Stimulated activated CD4-positive, alpha-beta T cell treated with anti-CD3 and anti-CD28 coated beads, Interleukin-4, amount 100 ng/mL, for 24 hours (primary cell): Measurements from ENCODE around the gene SLC7A10.

Source experiments
- DNase-seq: peaks from one replicate; pipeline ENCODE4 v3.0.0-alpha.2; 2020

Gene SLC7A10

GRCh38 chr19:33225458-33225926 lies at the start of gene SLC7A10:
TSS of gene SLC7A10 (minus strand) at chr19:33225850. CDS start at chr19:33225703, 147 bp downstream.
- no peak for DNase-seq

- no peak for DNase-seq
These were observed 49.3 kb upstream of the SLC7A10 start for GRCh38 chr19:33274663-33275558.

GRCh38 chr19:33273881-33274662 lies 48.4 kb upstream of the SLC7A10 start:
- peak; percentile 49 for DNase-seq

GRCh38 chr19:33273065-33273736 lies 47.6 kb upstream of the SLC7A10 start:
- no peak for DNase-seq

GRCh38 chr19:33271246-33272021 lies 45.8 kb upstream of the SLC7A10 start:
- no peak for DNase-seq

- no peak for DNase-seq
These were observed 45.1 kb upstream of the SLC7A10 start for GRCh38 chr19:33270769-33271168.

- DNase-seq: no peak
These were observed 43.4 kb upstream of the SLC7A10 start for GRCh38 chr19:33269016-33269415.

GRCh38 chr19:33268162-33268991 lies 42.7 kb upstream of the SLC7A10 start:
- DNase-seq: no peak

- no peak for DNase-seq
These were observed 42.1 kb upstream of the SLC7A10 start for GRCh38 chr19:33267706-33268105.

- DNase-seq: no peak
These were observed 41.4 kb upstream of the SLC7A10 start for GRCh38 chr19:33266974-33267484.

GRCh38 chr19:33264881-33265445 lies 39.3 kb upstream of the SLC7A10 start:
- DNase-seq: no peak

- no peak for DNase-seq
These were observed 37.8 kb upstream of the SLC7A10 start for GRCh38 chr19:33263325-33264023.

GRCh38 chr19:33261511-33262189 lies 36.0 kb upstream of the SLC7A10 start:
- no peak for DNase-seq

GRCh38 chr19:33260628-33261418 lies 35.2 kb upstream of the SLC7A10 start:
- no peak for DNase-seq

- no peak for DNase-seq
These were observed 33.9 kb upstream of the SLC7A10 start for GRCh38 chr19:33259539-33259938.

GRCh38 chr19:33257828-33258227 lies 32.2 kb upstream of the SLC7A10 start:
- DNase-seq: no peak

- no peak for DNase-seq
These were observed 30.6 kb upstream of the SLC7A10 start for GRCh38 chr19:33256261-33256660.

- no peak for DNase-seq
These were observed 30.1 kb upstream of the SLC7A10 start for GRCh38 chr19:33255781-33256180.
